Loucy (cell line): ENCODE data around the gene SERPINB12.

Experiments used
- CTCF ChIP-seq: fragments of 200-600 bp; sonication (generic); conservative IDR thresholded peaks from 2 replicates; pipeline ENCODE4 v1.5.1; 2014; ENCODE audit warnings: mild to moderate bottlenecking, antibody characterized with exemption, low read length
- EZH2phosphoT487 ChIP-seq: fragments of 200-600 bp; IDR thresholded peaks from 2 replicates; pipeline ENCODE4 v1.6.1; 2018; ENCODE audit warnings: antibody characterized with exemption, mild to moderate bottlenecking, moderate library complexity, borderline replicate concordance

GRCh38 chr18:63575681-63576080 is 33.5 kb downstream of the SERPINB12 start:
- TF ChIP-seq EZH2phosphoT487, result no peak
- TF ChIP-seq CTCF, result no peak
